ENCODE measurements around the gene KCNG2.

GRCh38 chr18:79812052-79812451 is 14.3 kb downstream of the KCNG2 start:
- TF ChIP-seq CTCF (IDR thresholded peaks at IDR 0.05; ENCODE audit: insufficient read depth, low read length, poor library complexity, severe bottlenecking) = no peak
- no peak for TF ChIP-seq EZH2phosphoT487 (conservative IDR thresholded peaks at IDR 0.05; ENCODE audit: low read length)

All from SU-DHL-6 (cell line).